NCI-H1436 treated with DMSO at 0.1 percent for 48 hours (cell line): ENCODE data around the gene R3HCC1L.

Experiments
- DNase-seq: peaks from one replicate; lab custom pipeline; 2025; lab: John Stamatoyannopoulos, UW

R3HCC1L gene

GRCh38 chr10:98134431-98135221 lies at the start of gene R3HCC1L:
Gene R3HCC1L (plus strand): TSS chr10:98134657. CDS start chr10:98208115, 73,458 bp downstream.
- DNase-seq = peak; percentile 54

GRCh38 chr10:98085238-98085637 lies 49.2 kb upstream of the R3HCC1L start:
- DNase-seq = no peak

- no peak for DNase-seq
Observed at GRCh38 chr10:98086837-98087708, 47.4 kb upstream of the R3HCC1L start.

- no peak for DNase-seq
Observed at GRCh38 chr10:98088186-98088971, 46.1 kb upstream of the R3HCC1L start.

DNA sequence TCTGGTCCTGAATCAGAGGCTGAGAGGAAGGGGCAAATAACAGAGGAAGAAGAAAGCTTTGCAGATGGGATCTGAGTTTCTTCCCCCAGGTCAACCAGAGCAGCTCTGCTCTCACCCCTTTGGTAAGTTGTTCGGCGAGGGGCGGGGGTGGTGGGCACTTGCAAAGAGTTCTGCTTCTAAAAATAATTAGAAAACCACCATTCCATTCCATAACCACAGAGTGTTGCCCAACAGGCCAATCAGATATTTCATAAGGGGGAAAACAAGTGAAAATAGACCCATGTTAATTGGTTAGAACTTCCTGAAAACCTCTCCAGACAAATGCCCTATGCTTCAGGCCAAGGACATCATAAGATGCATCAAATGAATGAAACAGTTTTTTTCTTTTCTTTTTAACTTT lies 43.6 kb upstream of the R3HCC1L start:
- DNase-seq = no peak

GRCh38 chr10:98096316-98096715 lies 38.1 kb upstream of the R3HCC1L start:
- no peak for DNase-seq

GRCh38 chr10:98096731-98097130 lies 37.7 kb upstream of the R3HCC1L start:
- peak; percentile 7 for DNase-seq

GRCh38 chr10:98097175-98097574 lies 37.3 kb upstream of the R3HCC1L start:
- DNase-seq = no peak

DNA sequence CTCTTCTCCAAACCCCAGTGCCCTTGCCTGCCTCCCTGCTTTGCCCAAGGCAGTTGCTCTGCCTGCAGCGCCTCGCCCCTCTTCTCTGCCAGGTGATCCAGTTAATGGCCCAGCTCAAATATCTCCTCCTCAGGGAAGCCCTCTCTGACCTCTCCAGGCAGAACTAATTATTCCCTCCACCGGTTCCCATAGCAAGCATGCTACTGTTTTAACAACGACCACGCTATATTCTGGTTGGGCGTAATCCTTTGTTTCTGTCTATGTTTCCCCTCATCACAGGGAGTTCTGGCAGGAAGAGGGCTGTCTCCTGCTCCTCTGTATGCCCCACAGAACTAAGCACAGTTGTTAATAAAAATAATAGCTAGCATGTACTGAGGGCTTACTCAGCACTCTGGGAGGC lies 36.8 kb upstream of the R3HCC1L start:
- peak; percentile 46 for DNase-seq

- no peak for DNase-seq
Observed at GRCh38 chr10:98098247-98098646, 36.2 kb upstream of the R3HCC1L start.

DNA sequence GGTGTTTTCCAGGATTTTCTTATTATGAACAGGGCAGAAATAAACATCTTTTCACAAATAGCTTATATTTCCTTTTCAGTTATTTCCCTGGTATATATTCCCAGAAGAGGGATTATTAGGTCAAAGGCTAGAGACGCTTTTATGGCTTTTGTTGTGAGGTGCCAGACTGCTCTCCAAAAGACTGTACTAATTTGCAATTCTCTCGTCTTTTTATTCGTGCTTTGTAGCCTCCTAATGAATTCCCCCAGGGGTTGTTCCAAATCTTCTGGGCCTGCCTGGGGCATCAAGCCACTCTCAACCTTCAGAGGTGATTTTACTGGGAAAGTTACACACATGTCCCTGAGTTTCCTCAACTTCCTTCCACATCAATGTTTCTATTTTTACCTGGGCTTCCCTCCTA lies 34.0 kb upstream of the R3HCC1L start:
- DNase-seq = no peak

DNA sequence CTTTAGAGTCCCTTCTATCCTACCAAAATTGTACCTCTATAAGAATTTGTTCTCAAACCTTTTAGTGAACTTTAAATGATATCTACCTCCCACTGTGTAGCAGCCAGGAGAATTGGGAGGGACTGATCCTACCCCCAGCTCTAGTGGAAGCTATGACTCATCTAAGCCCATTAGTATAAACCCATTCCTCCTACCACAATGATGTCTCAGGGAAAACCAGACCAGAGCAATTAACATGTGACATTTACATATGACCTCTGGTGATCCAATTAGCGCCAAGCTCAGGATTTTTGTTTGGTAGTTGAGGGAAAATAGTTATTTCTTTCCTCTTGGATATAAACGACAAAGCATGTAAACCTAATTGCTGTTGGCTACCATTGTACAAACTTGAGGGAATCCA lies 33.1 kb upstream of the R3HCC1L start:
- DNase-seq = no peak

- DNase-seq = no peak
Observed at GRCh38 chr10:98104125-98104524, 30.3 kb upstream of the R3HCC1L start.

DNA sequence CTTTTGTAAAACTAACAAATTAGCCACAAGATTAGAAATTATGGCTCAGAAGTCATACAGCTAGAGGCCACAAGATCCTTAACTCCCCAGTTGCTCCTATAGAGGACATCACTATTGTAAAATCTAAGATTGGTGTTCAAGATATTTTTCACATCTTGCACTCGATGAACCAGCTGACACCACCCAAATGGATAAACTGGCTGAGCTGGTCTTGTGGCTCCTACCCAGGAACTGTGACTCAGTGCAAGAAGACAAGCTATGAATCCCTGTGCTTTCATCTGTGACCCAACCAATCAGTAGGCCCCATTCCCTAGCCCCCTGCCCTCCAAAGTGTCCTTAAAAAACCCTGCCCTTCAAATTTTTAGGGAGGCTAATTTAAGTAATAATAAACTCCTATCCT lies 27.9 kb upstream of the R3HCC1L start:
- no peak for DNase-seq

GRCh38 chr10:98107644-98108430 lies 26.6 kb upstream of the R3HCC1L start:
- no peak for DNase-seq

DNA sequence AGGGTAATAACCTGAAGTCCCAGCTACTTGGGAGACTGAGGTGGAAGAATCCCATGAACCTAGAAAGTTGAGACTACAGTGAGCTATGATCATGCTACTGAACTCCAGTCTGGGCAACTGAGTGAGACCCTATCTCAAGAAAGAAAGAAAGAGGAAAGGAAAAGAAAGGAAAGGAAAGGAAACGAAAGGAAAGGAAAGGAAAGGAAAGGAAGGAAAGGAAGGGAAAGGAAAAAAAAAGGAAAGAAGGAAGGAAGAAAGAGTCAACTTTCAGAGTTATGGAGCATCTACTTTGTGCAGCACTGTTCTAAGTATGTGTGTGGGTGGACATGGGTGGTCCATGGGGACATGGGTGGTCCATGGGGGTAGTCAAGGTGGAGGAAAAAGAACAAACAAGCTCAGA lies 24.1 kb upstream of the R3HCC1L start:
- no peak for DNase-seq

DNA sequence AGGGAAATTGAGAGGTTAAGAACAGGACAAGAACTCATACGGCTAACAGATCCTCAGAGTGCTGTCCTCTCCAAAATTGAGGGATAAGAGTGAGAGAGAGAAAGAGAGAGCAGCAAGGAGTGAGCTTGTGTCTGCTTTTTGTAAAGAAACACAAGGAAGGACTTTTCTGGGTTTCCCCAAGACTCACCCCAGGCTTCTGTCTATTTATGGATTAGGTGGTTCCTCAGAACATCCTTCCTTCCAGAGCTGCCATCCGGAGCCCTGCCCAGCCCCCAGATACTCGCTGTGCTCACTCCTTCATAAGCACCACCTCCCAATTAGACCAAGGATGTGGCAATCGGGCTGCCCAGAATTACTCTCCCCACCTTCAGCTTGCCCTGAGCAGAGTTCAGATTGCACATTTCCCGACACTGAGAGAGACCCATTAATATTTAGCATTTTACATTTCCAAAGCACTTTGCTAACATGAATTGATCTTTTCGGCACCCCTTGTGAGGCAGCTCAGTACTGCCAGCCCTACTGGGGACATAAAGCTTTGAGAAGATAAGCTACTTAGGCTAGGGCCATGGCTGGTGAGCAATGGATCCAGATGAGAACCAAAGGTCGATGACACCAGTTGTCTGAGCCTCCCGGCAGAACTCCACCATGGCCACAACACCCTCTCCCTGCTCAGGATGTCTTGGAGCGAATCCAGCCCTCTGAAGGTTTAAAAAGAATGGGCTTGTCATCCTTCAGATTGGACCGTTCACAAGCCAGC lies 19.2 kb upstream of the R3HCC1L start:
- DNase-seq = no peak

GRCh38 chr10:98119891-98120290 lies 14.6 kb upstream of the R3HCC1L start:
- DNase-seq = no peak

DNA sequence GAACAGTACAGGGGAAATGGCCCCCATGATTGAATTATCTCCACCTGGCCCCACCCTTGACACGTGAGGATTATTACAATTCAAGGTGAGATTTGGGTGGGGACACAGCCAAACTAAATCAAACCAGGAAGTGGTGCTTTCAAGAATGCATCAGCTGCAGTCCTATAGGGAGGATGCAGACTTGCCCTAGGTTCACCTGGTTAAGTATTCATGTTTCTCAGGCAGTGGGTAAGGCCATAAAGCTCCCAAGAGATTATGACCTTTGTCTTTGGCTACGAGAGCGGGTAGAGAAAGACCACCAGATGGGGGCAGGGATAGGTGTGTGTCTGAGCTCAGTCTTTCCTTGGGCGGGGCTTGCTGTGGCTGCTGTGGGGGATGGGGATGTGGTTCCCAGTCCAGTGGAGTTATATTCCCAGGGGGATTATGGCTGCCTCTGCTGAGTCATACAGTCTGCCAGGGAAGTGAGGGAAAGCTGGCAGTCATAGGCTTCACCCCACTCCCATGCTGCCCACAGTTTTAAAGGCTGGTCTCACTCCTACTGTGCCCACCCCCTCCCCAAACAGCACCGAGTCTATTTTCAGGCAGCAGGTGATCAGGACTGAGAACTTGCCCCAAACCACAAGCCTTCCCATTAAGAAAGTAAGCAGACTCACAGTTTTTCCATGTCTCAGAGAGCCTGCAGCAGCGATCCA lies 8.4 kb upstream of the R3HCC1L start:
- DNase-seq = no peak

GRCh38 chr10:98128802-98129201 lies 5.7 kb upstream of the R3HCC1L start:
- peak; percentile 54 for DNase-seq
